ENCODE results near the gene PEDS1. TPM values are rescaled to one million over a fixed set of nuclear protein-coding genes. Genes with fewer than 3 reads are reported as not detected.

PEDS1 gene
- total RNA-seq, 1 donor from 2014 or later: 9.5 TPM

GRCh38 chr20:50189681-50190250 lies 36.2 kb upstream of the PEDS1 start:
- Histone ChIP-seq H3K36me3 (no peaks in the 10 kb centered on the region), H3K27me3 (peaks cover 51% of the 10 kb centered on the region), H3K4me3 (peak overlapping the region; percentile 89), H3K9ac (no peak overlapping the region), H3K4me2 (peak overlapping the region; percentile 99), H3K79me2 (ENCODE audit: low read depth) (no peaks in the 10 kb centered on the region), H2AFZ (replicated peaks) (peak overlapping the region; percentile 92), H3K27ac (no peak overlapping the region), H3K9me3 (ENCODE audit: low read depth) (no peaks in the 10 kb centered on the region), H4K20me1 (ENCODE audit: low read depth) (peaks cover 15% of the 10 kb centered on the region), H3K4me1 (peaks cover 12% of the 10 kb centered on the region), H3F3A (ENCODE audit: low read depth) (peaks cover 11% of the 10 kb centered on the region)
- TF ChIP-seq CTCF (IDR thresholded peaks at IDR 0.05): no peak
- no peak for TF ChIP-seq EZH2phosphoT487 (IDR thresholded peaks at IDR 0.05)
- TF ChIP-seq EZH2 (IDR thresholded peaks at IDR 0.05): no peak
- H3K4me3 Mint-ChIP-seq: peak overlapping the region; percentile 76
- H3K4me1 Mint-ChIP-seq: peaks cover 25% of the 10 kb centered on the region
- no peak overlapping the region for H3K27ac Mint-ChIP-seq
- H3K27me3 Mint-ChIP-seq (ENCODE audit: insufficient read depth, low read depth): peaks cover 21% of the 10 kb centered on the region
- H3K9me3 Mint-ChIP-seq: no peaks in the 10 kb centered on the region
- H3K36me3 Mint-ChIP-seq: no peaks in the 10 kb centered on the region
- DNase-seq (ENCODE audit: low spot score): peak; percentile 23

- no peak for DNase-seq (ENCODE audit: low spot score)
- H3K9me3 Mint-ChIP-seq: no peaks in the 10 kb centered on the region
- no peak overlapping the region for H3K4me3 ChIP-seq
These were observed 35.6 kb upstream of the PEDS1 start for GRCh38 chr20:50188879-50189680.

GRCh38 chr20:50188287-50188688 lies 34.8 kb upstream of the PEDS1 start:
- Mint-ChIP-seq H3K4me1 (peaks cover 15% of the 10 kb centered on the region), H3K27ac (no peak overlapping the region), H3K9me3 (no peaks in the 10 kb centered on the region), H3K4me3 (peak overlapping the region; percentile 71), H3K36me3 (no peaks in the 10 kb centered on the region), H3K27me3 (ENCODE audit: insufficient read depth, low read depth) (peaks cover 18% of the 10 kb centered on the region)
- H3F3A ChIP-seq (ENCODE audit: low read depth): peaks cover 11% of the 10 kb centered on the region
- H3K79me2 ChIP-seq (ENCODE audit: low read depth): no peaks in the 10 kb centered on the region
- no peaks in the 10 kb centered on the region for H3K36me3 ChIP-seq
- H4K20me1 ChIP-seq (ENCODE audit: low read depth): peaks cover 11% of the 10 kb centered on the region
- no peak overlapping the region for H2AFZ ChIP-seq (replicated peaks)
- H3K4me2 ChIP-seq: no peak overlapping the region
- no peak for DNase-seq (ENCODE audit: low spot score)
- TF ChIP-seq EZH2phosphoT487 (IDR thresholded peaks at IDR 0.05) (no peak), EZH2 (IDR thresholded peaks at IDR 0.05) (no peak), CTCF (IDR thresholded peaks at IDR 0.05) (no peak)
- H3K27me3 ChIP-seq: peaks cover 43% of the 10 kb centered on the region
- no peaks in the 10 kb centered on the region for H3K9me3 ChIP-seq (ENCODE audit: low read depth)
- no peak overlapping the region for H3K9ac ChIP-seq
- peaks cover 5% of the 10 kb centered on the region for H3K4me1 ChIP-seq
- H3K4me3 ChIP-seq: no peak overlapping the region
- H3K27ac ChIP-seq: no peak overlapping the region

More at GRCh38 chr20:50188879-50189680, 35.6 kb upstream of the PEDS1 start:
- Histone ChIP-seq H3K27me3 (peaks cover 48% of the 10 kb centered on the region), H3K9ac (no peak overlapping the region), H3K4me1 (peaks cover 10% of the 10 kb centered on the region), H3K27ac (no peak overlapping the region), H3F3A (ENCODE audit: low read depth) (peaks cover 11% of the 10 kb centered on the region), H3K4me2 (no peak overlapping the region), H3K79me2 (ENCODE audit: low read depth) (no peaks in the 10 kb centered on the region), H3K9me3 (ENCODE audit: low read depth) (no peaks in the 10 kb centered on the region), H2AFZ (replicated peaks) (no peak overlapping the region), H4K20me1 (ENCODE audit: low read depth) (peaks cover 15% of the 10 kb centered on the region), H3K36me3 (no peaks in the 10 kb centered on the region)
- no peaks in the 10 kb centered on the region for H3K36me3 Mint-ChIP-seq
- no peak for TF ChIP-seq EZH2phosphoT487 (IDR thresholded peaks at IDR 0.05)
- no peak for TF ChIP-seq CTCF (IDR thresholded peaks at IDR 0.05)
- TF ChIP-seq EZH2 (IDR thresholded peaks at IDR 0.05): no peak
- H3K27ac Mint-ChIP-seq: no peak overlapping the region
- H3K27me3 Mint-ChIP-seq (ENCODE audit: insufficient read depth, low read depth): peaks cover 21% of the 10 kb centered on the region
- peak overlapping the region; percentile 76 for H3K4me3 Mint-ChIP-seq
- H3K4me1 Mint-ChIP-seq: peaks cover 22% of the 10 kb centered on the region
